ENCODE results near the gene FCHO2.

DNA sequence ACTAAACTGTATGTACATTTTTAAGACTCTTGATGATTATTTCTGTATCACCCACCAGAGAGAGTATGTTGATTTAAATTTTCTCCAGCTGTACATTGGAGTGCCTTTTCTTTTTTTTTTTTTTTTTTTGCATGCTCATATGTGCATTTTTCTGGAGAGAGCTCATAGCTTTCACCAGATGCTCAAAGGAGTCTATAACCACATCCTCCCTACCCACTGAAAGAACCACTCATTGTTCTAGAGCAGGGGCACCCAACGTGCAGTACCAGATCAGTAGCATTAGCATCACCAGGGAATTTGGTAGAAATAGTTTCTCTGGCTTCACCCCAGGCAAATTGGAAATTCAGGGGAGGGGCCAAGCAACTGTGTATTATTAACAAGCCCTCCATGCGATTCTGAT is 110.6 kb downstream of the FCHO2 start:
- no peak for TF ChIP-seq POLR2A (IDR thresholded peaks at IDR 0.05; ENCODE audit: low read depth, low read length)
- TF ChIP-seq, protein P1, sequence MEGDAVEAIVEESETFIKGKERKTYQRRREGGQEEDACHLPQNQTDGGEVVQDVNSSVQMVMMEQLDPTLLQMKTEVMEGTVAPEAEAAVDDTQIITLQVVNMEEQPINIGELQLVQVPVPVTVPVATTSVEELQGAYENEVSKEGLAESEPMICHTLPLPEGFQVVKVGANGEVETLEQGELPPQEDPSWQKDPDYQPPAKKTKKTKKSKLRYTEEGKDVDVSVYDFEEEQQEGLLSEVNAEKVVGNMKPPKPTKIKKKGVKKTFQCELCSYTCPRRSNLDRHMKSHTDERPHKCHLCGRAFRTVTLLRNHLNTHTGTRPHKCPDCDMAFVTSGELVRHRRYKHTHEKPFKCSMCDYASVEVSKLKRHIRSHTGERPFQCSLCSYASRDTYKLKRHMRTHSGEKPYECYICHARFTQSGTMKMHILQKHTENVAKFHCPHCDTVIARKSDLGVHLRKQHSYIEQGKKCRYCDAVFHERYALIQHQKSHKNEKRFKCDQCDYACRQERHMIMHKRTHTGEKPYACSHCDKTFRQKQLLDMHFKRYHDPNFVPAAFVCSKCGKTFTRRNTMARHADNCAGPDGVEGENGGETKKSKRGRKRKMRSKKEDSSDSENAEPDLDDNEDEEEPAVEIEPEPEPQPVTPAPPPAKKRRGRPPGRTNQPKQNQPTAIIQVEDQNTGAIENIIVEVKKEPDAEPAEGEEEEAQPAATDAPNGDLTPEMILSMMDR (IDR thresholded peaks at IDR 0.05; ENCODE audit: extremely low read depth in 1 of 2, insufficient read depth in 1 of 2, low read depth in 1 of 2, low read length in 2 of 2), result no peak
- no peak for TF ChIP-seq EZH2 (IDR thresholded peaks at IDR 0.05; ENCODE audit: borderline replicate concordance, low read depth, low read length, severe bottlenecking)
